Neural progenitor cell (in vitro differentiated cells): Measurements from ENCODE around the gene GALNT13. TPM values are rescaled to one million over a fixed set of nuclear protein-coding genes. Genes with fewer than 3 reads are reported as not detected.

Source experiments
- DNase-seq: peaks from one replicate; pipeline ENCODE4 v3.0.0-alpha.2; 2016; ENCODE audit warnings: low spot score
- H2AFZ ChIP-seq: fragments of 200-600 bp; sonication (generic); replicated peaks from 2 replicates; pipeline ENCODE4 v1.6.1; 2016; ENCODE audit warnings: antibody characterized with exemption
- H3F3A ChIP-seq: fragments of 200-600 bp; sonication (generic); 2 replicates; pipeline ENCODE4 v1.6.1; 2016; ENCODE audit warnings: antibody characterized with exemption, low read depth
- H3K27ac ChIP-seq: fragments of 200-600 bp; sonication (generic); 2 replicates; pipeline ENCODE4 v1.5.1; 2016; ENCODE audit warnings: mild to moderate bottlenecking
- H3K27me3 ChIP-seq: fragments of 200-600 bp; sonication (generic); 2 replicates; pipeline ENCODE4 v1.6.1; 2016; ENCODE audit warnings: mild to moderate bottlenecking, moderate library complexity
- H3K36me3 ChIP-seq: fragments of 200-600 bp; sonication (generic); 2 replicates; pipeline ENCODE4 v1.5.1; 2016
- H3K4me1 ChIP-seq: fragments of 200-600 bp; sonication (generic); 2 replicates; pipeline ENCODE4 v1.6.1; 2016; ENCODE audit warnings: mixed run types
- H3K4me2 ChIP-seq: fragments of 200-600 bp; sonication (generic); 2 replicates; pipeline ENCODE4 v1.6.1; 2016
- H3K4me3 ChIP-seq: fragments of 200-600 bp; sonication (generic); 2 replicates; pipeline ENCODE4 v1.5.1; 2016
- H3K79me2 ChIP-seq: fragments of 200-600 bp; sonication (generic); 2 replicates; pipeline ENCODE4 v1.6.1; 2016; ENCODE audit warnings: low read depth
- H3K9ac ChIP-seq: fragments of 200-600 bp; sonication (generic); 2 replicates; pipeline ENCODE4 v1.6.1; 2016
- H3K9me3 ChIP-seq: fragments of 200-600 bp; sonication (generic); 2 replicates; pipeline ENCODE4 v1.5.1; 2016; ENCODE audit warnings: low read depth
- H4K20me1 ChIP-seq: fragments of 200-600 bp; sonication (generic); 2 replicates; pipeline ENCODE4 v1.6.1; 2016; ENCODE audit warnings: low read depth
- H3K27ac Mint-ChIP-seq: 3 replicates; pipeline ENCODE4 v1.8.0; 2021; ENCODE audit warnings: mixed read lengths
- H3K27me3 Mint-ChIP-seq: 2 replicates; pipeline ENCODE4 v1.8.0; 2022; ENCODE audit warnings: low read depth, mild to moderate bottlenecking, inconsistent platforms, moderate library complexity, mixed read lengths; ENCODE audit not compliant: insufficient read depth
- H3K36me3 Mint-ChIP-seq: 3 replicates; pipeline ENCODE4 v1.8.0; 2021; ENCODE audit warnings: mixed read lengths
- H3K4me1 Mint-ChIP-seq: 3 replicates; pipeline ENCODE4 v1.8.0; 2021; ENCODE audit warnings: mixed read lengths
- H3K4me3 Mint-ChIP-seq: 3 replicates; pipeline ENCODE4 v1.8.0; 2021; ENCODE audit warnings: mild to moderate bottlenecking, moderate library complexity, mixed read lengths
- H3K9me3 Mint-ChIP-seq: 3 replicates; pipeline ENCODE4 v1.8.0; 2020; ENCODE audit warnings: mixed read lengths
- EZH2 ChIP-seq: fragments of 200-600 bp; sonication (generic); IDR thresholded peaks from 2 replicates; pipeline ENCODE4 v1.6.1; 2017; ENCODE audit warnings: antibody characterized with exemption, mild to moderate bottlenecking, moderate library complexity
- EZH2phosphoT487 ChIP-seq: fragments of 200-600 bp; sonication (generic); IDR thresholded peaks from 2 replicates; pipeline ENCODE4 v1.6.1; 2017; ENCODE audit warnings: antibody characterized with exemption
- total RNA-seq: library from RNA; depleted of rRNA; stranded (reverse); fragments of >200 nt; gene quantifications from 2 replicates; pipeline ENCODE4 v1.2.3, GENCODE V29; 2015; ENCODE audit warnings: low replicate concordance
- TF ChIP-seq, protein P1 (sequence below): fragments of 200-600 bp; sonication (generic); IDR thresholded peaks from 2 replicates; pipeline ENCODE4 v1.5.1; 2017; ENCODE audit warnings: antibody characterized with exemption, mild to moderate bottlenecking

The GALNT13 gene
- total RNA-seq, 1 donor from 2014 or later, result 5.9 TPM

DNA sequence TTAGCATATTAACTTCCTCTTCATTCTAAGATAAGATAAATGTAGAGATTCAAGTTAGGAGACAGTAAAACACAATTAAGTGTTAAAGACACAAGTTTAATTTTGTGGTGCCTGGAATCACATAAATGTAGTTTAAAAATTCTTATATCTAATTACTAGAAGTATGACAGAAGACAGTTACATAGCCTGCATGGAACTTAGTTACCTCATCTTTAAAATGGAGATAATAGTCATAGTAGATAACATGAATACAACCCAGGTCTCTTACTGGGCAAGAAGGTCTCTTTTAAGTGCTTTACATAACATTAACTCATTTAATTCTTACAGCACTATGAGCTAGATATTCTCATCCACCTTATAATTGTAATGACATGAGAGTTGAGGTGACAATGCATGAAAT, 15.1 kb downstream of the GALNT13 start:
- H3K36me3 ChIP-seq, result no peaks in the 10 kb centered on the region
- no peak overlapping the region for H3K9ac ChIP-seq
- no peak overlapping the region for H3K4me3 ChIP-seq
- Mint-ChIP-seq H3K4me3 (no peak overlapping the region), H3K4me1 (peaks cover 18% of the 10 kb centered on the region), H3K27me3 (no peaks in the 10 kb centered on the region), H3K36me3 (no peaks in the 10 kb centered on the region), H3K27ac (no peak overlapping the region), H3K9me3 (no peaks in the 10 kb centered on the region)
- H3K27me3 ChIP-seq, result no peaks in the 10 kb centered on the region
- TF ChIP-seq EZH2, result no peak
- no peak for TF ChIP-seq EZH2phosphoT487
- TF ChIP-seq, protein P1, sequence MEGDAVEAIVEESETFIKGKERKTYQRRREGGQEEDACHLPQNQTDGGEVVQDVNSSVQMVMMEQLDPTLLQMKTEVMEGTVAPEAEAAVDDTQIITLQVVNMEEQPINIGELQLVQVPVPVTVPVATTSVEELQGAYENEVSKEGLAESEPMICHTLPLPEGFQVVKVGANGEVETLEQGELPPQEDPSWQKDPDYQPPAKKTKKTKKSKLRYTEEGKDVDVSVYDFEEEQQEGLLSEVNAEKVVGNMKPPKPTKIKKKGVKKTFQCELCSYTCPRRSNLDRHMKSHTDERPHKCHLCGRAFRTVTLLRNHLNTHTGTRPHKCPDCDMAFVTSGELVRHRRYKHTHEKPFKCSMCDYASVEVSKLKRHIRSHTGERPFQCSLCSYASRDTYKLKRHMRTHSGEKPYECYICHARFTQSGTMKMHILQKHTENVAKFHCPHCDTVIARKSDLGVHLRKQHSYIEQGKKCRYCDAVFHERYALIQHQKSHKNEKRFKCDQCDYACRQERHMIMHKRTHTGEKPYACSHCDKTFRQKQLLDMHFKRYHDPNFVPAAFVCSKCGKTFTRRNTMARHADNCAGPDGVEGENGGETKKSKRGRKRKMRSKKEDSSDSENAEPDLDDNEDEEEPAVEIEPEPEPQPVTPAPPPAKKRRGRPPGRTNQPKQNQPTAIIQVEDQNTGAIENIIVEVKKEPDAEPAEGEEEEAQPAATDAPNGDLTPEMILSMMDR, result no peak
- no peaks in the 10 kb centered on the region for H3K4me1 ChIP-seq
- no peak overlapping the region for H3K4me2 ChIP-seq
- no peaks in the 10 kb centered on the region for H3F3A ChIP-seq
- H2AFZ ChIP-seq, result no peak overlapping the region
- H3K79me2 ChIP-seq, result no peaks in the 10 kb centered on the region
- no peaks in the 10 kb centered on the region for H3K9me3 ChIP-seq
- H3K27ac ChIP-seq, result no peak overlapping the region
- peaks cover 12% of the 10 kb centered on the region for H4K20me1 ChIP-seq
- DNase-seq, result no peak

DNA sequence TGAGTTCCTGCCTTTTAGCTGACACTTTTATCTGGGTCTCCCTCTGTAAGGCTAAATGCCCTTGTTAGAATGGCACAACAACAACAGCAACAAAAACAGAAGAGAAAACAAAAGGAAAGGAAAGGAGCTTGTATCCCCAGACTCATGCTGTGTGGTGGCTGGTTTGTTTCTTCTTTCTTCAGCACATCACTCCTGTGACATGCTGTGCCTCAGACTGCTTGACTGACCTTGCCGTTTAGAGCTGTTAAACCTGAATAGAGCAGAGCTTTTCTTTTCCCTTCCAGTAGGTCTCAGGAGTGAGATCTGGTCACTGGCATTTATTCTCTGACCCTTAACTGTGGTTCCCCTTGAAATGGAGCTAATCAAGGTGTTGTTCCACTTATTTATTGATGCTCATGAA, 18.9 kb downstream of the GALNT13 start:
- Histone ChIP-seq H3K27ac (no peak overlapping the region), H3F3A (no peaks in the 10 kb centered on the region), H3K9ac (no peak overlapping the region), H3K9me3 (no peaks in the 10 kb centered on the region), H3K36me3 (no peaks in the 10 kb centered on the region), H3K4me3 (no peak overlapping the region), H2AFZ (no peak overlapping the region), H3K4me2 (no peak overlapping the region), H4K20me1 (peaks cover 12% of the 10 kb centered on the region), H3K4me1 (no peaks in the 10 kb centered on the region), H3K27me3 (no peaks in the 10 kb centered on the region), H3K79me2 (no peaks in the 10 kb centered on the region)
- no peaks in the 10 kb centered on the region for H3K27me3 Mint-ChIP-seq
- H3K4me3 Mint-ChIP-seq, result no peak overlapping the region
- peaks cover 21% of the 10 kb centered on the region for H3K4me1 Mint-ChIP-seq
- H3K36me3 Mint-ChIP-seq, result no peaks in the 10 kb centered on the region
- no peak overlapping the region for H3K27ac Mint-ChIP-seq
- TF ChIP-seq EZH2phosphoT487, result no peak
- TF ChIP-seq EZH2, result no peak
- TF ChIP-seq, protein P1, result no peak
- H3K9me3 Mint-ChIP-seq, result no peaks in the 10 kb centered on the region
- DNase-seq, result peak; percentile 50

DNA sequence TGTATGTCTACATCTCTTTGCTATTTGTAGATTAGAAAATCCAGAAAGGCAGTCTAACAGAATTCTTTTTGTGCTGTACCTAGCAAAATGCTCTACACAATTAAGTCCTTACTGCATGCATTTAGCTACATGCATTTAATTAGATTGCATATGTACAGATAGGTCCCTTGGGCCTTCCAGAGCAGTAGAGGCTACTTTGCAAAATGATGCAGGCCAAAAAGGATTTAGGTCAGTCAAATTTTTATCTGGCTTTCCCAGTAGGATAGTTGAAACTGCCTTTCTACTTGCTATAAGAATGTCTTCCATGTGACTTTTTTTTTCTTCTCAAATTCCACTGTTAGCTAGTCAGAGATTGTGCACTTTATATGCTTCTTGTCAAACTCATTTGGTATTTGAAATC, 19.3 kb downstream of the GALNT13 start:
- Histone ChIP-seq H2AFZ (no peak overlapping the region), H3K4me2 (no peak overlapping the region), H3K9ac (no peak overlapping the region), H3K4me1 (no peaks in the 10 kb centered on the region), H3K27me3 (no peaks in the 10 kb centered on the region), H3K36me3 (no peaks in the 10 kb centered on the region), H3K9me3 (no peaks in the 10 kb centered on the region), H3F3A (no peaks in the 10 kb centered on the region), H4K20me1 (peaks cover 12% of the 10 kb centered on the region), H3K4me3 (no peak overlapping the region), H3K79me2 (no peaks in the 10 kb centered on the region), H3K27ac (no peak overlapping the region)
- Mint-ChIP-seq H3K27ac (no peak overlapping the region), H3K9me3 (no peaks in the 10 kb centered on the region), H3K36me3 (no peaks in the 10 kb centered on the region), H3K4me1 (peaks cover 21% of the 10 kb centered on the region), H3K27me3 (no peaks in the 10 kb centered on the region), H3K4me3 (no peak overlapping the region)
- TF ChIP-seq EZH2 (no peak), EZH2phosphoT487 (no peak)
- TF ChIP-seq, protein P1, result no peak
- no peak for DNase-seq
